Lower lobe of right lung (tissue), 2 donors: ENCODE results near the gene PTH2R. TPM values are rescaled to one million over a fixed set of nuclear protein-coding genes. Genes with fewer than 3 reads are reported as not detected.

Experiments
- ATAC-seq, 2 donors: fragments of 200-7000 bp; cut with Tn5 transposase; one replicate each; pipeline ENCODE4 v1.9.1; 2020 to 2022; ENCODE audit warnings: mild to moderate bottlenecking in 2 of 2, moderate library complexity in 2 of 2
- DNase-seq: peaks from one replicate; pipeline ENCODE4 v3.0.0-alpha.2; 2020
- H3K27ac ChIP-seq: fragments of 200-600 bp; one replicate; pipeline ENCODE4 v1.8.0; 2022
- H3K27me3 ChIP-seq: fragments of 200-600 bp; one replicate; pipeline ENCODE4 v1.8.0; 2022; ENCODE audit warnings: low read depth
- H3K36me3 ChIP-seq: fragments of 200-600 bp; one replicate; pipeline ENCODE4 v1.8.0; 2022; ENCODE audit warnings: mild to moderate bottlenecking
- H3K4me1 ChIP-seq: fragments of 200-600 bp; one replicate; pipeline ENCODE4 v1.8.0; 2022
- H3K4me3 ChIP-seq: fragments of 200-600 bp; one replicate; pipeline ENCODE4 v1.8.0; 2022; ENCODE audit warnings: mild to moderate bottlenecking
- H3K9me3 ChIP-seq: fragments of 200-600 bp; one replicate; pipeline ENCODE4 v1.8.0; 2022
- intact Hi-C: fragments of 100-400 bp; cut with DNase I; formaldehyde crosslinking; loops from one replicate; pipeline ENCODE4 v1.11.0; 2022
- total RNA-seq: library from RNA; stranded (reverse); fragmentation: NEBNext Ultra II Directional; extraction: Animal tissue kit (Norgen Biotek cat#: 25700); gene quantifications from one replicate; pipeline ENCODE4 v1.2.1, GENCODE V29; 2021
- TF ChIP-seq, protein P1 (sequence below): fragments of 200-600 bp; IDR thresholded peaks from one replicate; pipeline ENCODE4 v1.8.0; 2022; ENCODE audit warnings: antibody characterized with exemption, mild to moderate bottlenecking
- donor health status: DM: no; HTN: yes; CAD: no; lungs with severe emphysema.

PTH2R gene
- total RNA-seq, 1 donor from 2014 or later: 0.32 TPM

- peaks cover 20% of the 10 kb centered on the region for H3K36me3 ChIP-seq
- DNase-seq (no peak), ATAC-seq (peak; percentile 24 to 51)
- H3K27me3 ChIP-seq: no peaks in the 10 kb centered on the region
- no peak overlapping the region for H3K27ac ChIP-seq
- TF ChIP-seq, protein P1, sequence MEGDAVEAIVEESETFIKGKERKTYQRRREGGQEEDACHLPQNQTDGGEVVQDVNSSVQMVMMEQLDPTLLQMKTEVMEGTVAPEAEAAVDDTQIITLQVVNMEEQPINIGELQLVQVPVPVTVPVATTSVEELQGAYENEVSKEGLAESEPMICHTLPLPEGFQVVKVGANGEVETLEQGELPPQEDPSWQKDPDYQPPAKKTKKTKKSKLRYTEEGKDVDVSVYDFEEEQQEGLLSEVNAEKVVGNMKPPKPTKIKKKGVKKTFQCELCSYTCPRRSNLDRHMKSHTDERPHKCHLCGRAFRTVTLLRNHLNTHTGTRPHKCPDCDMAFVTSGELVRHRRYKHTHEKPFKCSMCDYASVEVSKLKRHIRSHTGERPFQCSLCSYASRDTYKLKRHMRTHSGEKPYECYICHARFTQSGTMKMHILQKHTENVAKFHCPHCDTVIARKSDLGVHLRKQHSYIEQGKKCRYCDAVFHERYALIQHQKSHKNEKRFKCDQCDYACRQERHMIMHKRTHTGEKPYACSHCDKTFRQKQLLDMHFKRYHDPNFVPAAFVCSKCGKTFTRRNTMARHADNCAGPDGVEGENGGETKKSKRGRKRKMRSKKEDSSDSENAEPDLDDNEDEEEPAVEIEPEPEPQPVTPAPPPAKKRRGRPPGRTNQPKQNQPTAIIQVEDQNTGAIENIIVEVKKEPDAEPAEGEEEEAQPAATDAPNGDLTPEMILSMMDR: no peak
- H3K4me3 ChIP-seq: no peak overlapping the region
- H3K9me3 ChIP-seq: no peaks in the 10 kb centered on the region
- no peaks in the 10 kb centered on the region for H3K4me1 ChIP-seq
- intact Hi-C loops: no loop called here
These were observed 46.1 kb upstream of the PTH2R start for GRCh38 chr2:208360259-208361076.

DNA sequence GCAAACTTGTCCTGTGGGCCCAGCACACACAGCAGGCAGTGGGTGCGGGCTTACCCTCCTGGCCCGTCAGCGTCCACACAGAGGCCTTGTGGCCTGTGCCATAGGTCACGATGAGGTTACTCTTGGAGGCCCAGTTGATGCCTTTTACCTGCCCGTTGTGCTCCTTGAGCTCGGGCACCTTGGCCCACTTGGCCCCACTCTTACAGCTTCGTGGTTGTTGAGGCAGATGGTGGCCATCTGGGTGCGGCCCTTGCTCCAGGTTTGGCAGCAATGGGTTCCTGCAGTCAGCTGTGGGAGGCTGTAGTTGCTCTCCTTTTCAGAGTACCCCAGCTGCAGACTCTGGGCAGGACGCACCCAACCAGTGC is 45.5 kb upstream of the PTH2R start:
- ATAC-seq (no peak), DNase-seq (no peak)

GRCh38 chr2:208363485-208363884 is 43.1 kb upstream of the PTH2R start:
- DNase-seq (no peak), ATAC-seq (no peak)
- TF ChIP-seq, protein P1: no peak
- no peak overlapping the region for H3K27ac ChIP-seq
- no peaks in the 10 kb centered on the region for H3K9me3 ChIP-seq
- H3K27me3 ChIP-seq: no peaks in the 10 kb centered on the region
- no peaks in the 10 kb centered on the region for H3K36me3 ChIP-seq
- intact Hi-C loops: no loop called here
- no peaks in the 10 kb centered on the region for H3K4me1 ChIP-seq
- H3K4me3 ChIP-seq: no peak overlapping the region

More for the DNA sequence above, 45.5 kb upstream of the PTH2R start:
- intact Hi-C loops: no loop called here
- Histone ChIP-seq H3K27me3 (no peaks in the 10 kb centered on the region), H3K36me3 (peaks cover 14% of the 10 kb centered on the region), H3K27ac (no peak overlapping the region), H3K4me3 (no peak overlapping the region), H3K4me1 (no peaks in the 10 kb centered on the region), H3K9me3 (no peaks in the 10 kb centered on the region)
- TF ChIP-seq, protein P1: no peak

GRCh38 chr2:208366215-208367127 is 40.1 kb upstream of the PTH2R start:
- DNase-seq (no peak), ATAC-seq (no peak)
- H3K4me3 ChIP-seq: no peak overlapping the region
- intact Hi-C loops: no loop called here
- TF ChIP-seq, protein P1: no peak
- H3K27ac ChIP-seq: no peak overlapping the region
- no peaks in the 10 kb centered on the region for H3K36me3 ChIP-seq
- H3K4me1 ChIP-seq: no peaks in the 10 kb centered on the region
- H3K9me3 ChIP-seq: no peaks in the 10 kb centered on the region
- H3K27me3 ChIP-seq: no peaks in the 10 kb centered on the region

- ATAC-seq (no peak), DNase-seq (no peak)
- TF ChIP-seq, protein P1: no peak
- H3K9me3 ChIP-seq: no peaks in the 10 kb centered on the region
- no peaks in the 10 kb centered on the region for H3K36me3 ChIP-seq
- H3K4me3 ChIP-seq: no peak overlapping the region
- H3K4me1 ChIP-seq: no peaks in the 10 kb centered on the region
- no peaks in the 10 kb centered on the region for H3K27me3 ChIP-seq
- intact Hi-C loops: no loop called here
- H3K27ac ChIP-seq: no peak overlapping the region
These were observed 37.5 kb upstream of the PTH2R start for GRCh38 chr2:208369091-208369490.
